Measurements from ENCODE around the gene XPNPEP3.

- TF ChIP-seq CTCF (tag by site-specific recombination; IDR thresholded peaks at IDR 0.05) = no peak
- no peak for TF ChIP-seq ATF2 (tag by site-specific recombination; IDR thresholded peaks at IDR 0.05; ENCODE audit: low read depth)
- no peak for TF ChIP-seq ZBTB6 (tag by site-specific recombination; IDR thresholded peaks at IDR 0.05)
- TF ChIP-seq PATZ1 (tag by site-specific recombination; IDR thresholded peaks at IDR 0.05) = no peak
- TF ChIP-seq ZNF274 (IDR thresholded peaks at IDR 0.05; ENCODE audit: low read length) = no peak
- TF ChIP-seq ZNF274 (tag by site-specific recombination; IDR thresholded peaks at IDR 0.05; ENCODE audit: borderline replicate concordance) = no peak
- no peak for TF ChIP-seq ZNF529 (tag by site-specific recombination; IDR thresholded peaks at IDR 0.05; ENCODE audit: insufficient replicate concordance)
- no peak for TF ChIP-seq ZNF600 (tag by site-specific recombination; IDR thresholded peaks at IDR 0.05)
- no peak for TF ChIP-seq ZNF777 (tag by site-specific recombination; IDR thresholded peaks at IDR 0.05; ENCODE audit: borderline replicate concordance)
- no peak for TF ChIP-seq TSHZ1 (tag by site-specific recombination; IDR thresholded peaks at IDR 0.05; ENCODE audit: borderline replicate concordance)
- no peak for TF ChIP-seq TCF7L2 (IDR thresholded peaks at IDR 0.05; ENCODE audit: borderline replicate concordance, low read depth, low read length)
- no peak for TF ChIP-seq ZNF664 (tag by site-specific recombination; IDR thresholded peaks at IDR 0.05)
Measured at GRCh38 chr22:40976866-40977700, 120.1 kb downstream of the XPNPEP3 start.
